Activated T-cell treated with anti-CD3 and anti-CD28 coated beads, Interleukin-2, amount 50 U/mL, for 72 hours (primary cell): ENCODE measurements around the gene VTCN1. TPM values are rescaled to one million over a fixed set of nuclear protein-coding genes. Genes with fewer than 3 reads are reported as not detected.
"Not testable (repeated sequence)": the region's sequence is repeated elsewhere in the genome, so short reads cannot be mapped to it uniquely, and the experiment has no call there.

Experiments used
- ATAC-seq, 2 donors: fragments of 150-1000 bp; cut with Tn5 transposase; replicated peaks in 1 of 2; 2 replicates each; pipeline ENCODE4 v1.10.0; 2021; ENCODE audit warnings: moderate library complexity in 2 of 2, mild to moderate bottlenecking in 1 of 2
- DNase-seq, 2 donors: peaks; one replicate each; pipeline ENCODE4 v3.0.0; 2021 to 2022; ENCODE audit warnings: mixed read lengths in 1 of 2
- H3K27ac Mint-ChIP-seq: one replicate; pipeline ENCODE4 v1.8.0; 2022; ENCODE audit warnings: mild to moderate bottlenecking, moderate library complexity, mixed read lengths
- H3K27me3 Mint-ChIP-seq: one replicate; pipeline ENCODE4 v1.8.0; 2022; ENCODE audit warnings: low read depth, mixed read lengths
- H3K36me3 Mint-ChIP-seq, 2 donors: one replicate each; pipeline ENCODE4 v1.8.0; 2022; ENCODE audit warnings: mixed read lengths in 2 of 2, mild to moderate bottlenecking in 1 of 2; ENCODE audit not compliant: insufficient read depth in 2 of 2
- H3K4me1 Mint-ChIP-seq: one replicate; pipeline ENCODE4 v1.8.0; 2022; ENCODE audit warnings: low read depth, mixed read lengths
- H3K4me3 Mint-ChIP-seq, 2 donors: one replicate each; pipeline ENCODE4 v1.8.0; 2022; ENCODE audit warnings: mild to moderate bottlenecking in 2 of 2, mixed read lengths in 2 of 2, moderate library complexity in 2 of 2
- H3K9me3 Mint-ChIP-seq, 2 donors: one replicate each; pipeline ENCODE4 v1.8.0; 2022; ENCODE audit warnings: mixed read lengths in 2 of 2
- total RNA-seq, 2 donors: library from RNA; stranded (reverse); gene quantifications; one replicate each; pipeline ENCODE4 v1.2.3, GENCODE V29; 2022

Gene VTCN1
- total RNA-seq, 2 donors from 2014 or later = not detected

- Mint-ChIP-seq H3K9me3 (no peaks in the 10 kb centered on the region), H3K36me3 (no peaks in the 10 kb centered on the region), H3K4me3 (no peak overlapping the region), H3K4me1 (peaks cover 8% of the 10 kb centered on the region), H3K27ac (no peak overlapping the region), H3K27me3 (peaks cover 18% of the 10 kb centered on the region)
- DNase-seq (no peak), ATAC-seq (no peak)
Measured at GRCh38 chr1:117124661-117125060, 86.1 kb downstream of the VTCN1 start.

- ATAC-seq (no peak), DNase-seq (no peak)
- H3K4me1 Mint-ChIP-seq = peaks cover 8% of the 10 kb centered on the region
- no peaks in the 10 kb centered on the region for H3K36me3 Mint-ChIP-seq
- H3K27me3 Mint-ChIP-seq = peaks cover 18% of the 10 kb centered on the region
- peak overlapping the region in 1 of 2 donors; percentile 15 for H3K4me3 Mint-ChIP-seq
- H3K9me3 Mint-ChIP-seq = no peaks in the 10 kb centered on the region
- H3K27ac Mint-ChIP-seq = no peak overlapping the region
Measured at GRCh38 chr1:117123274-117123673, 87.5 kb downstream of the VTCN1 start.

GRCh38 chr1:117122330-117123025 is 88.2 kb downstream of the VTCN1 start:
- H3K4me1 Mint-ChIP-seq = peaks cover 8% of the 10 kb centered on the region
- peak overlapping the region; percentile 83 to 85 for H3K4me3 Mint-ChIP-seq
- no peaks in the 10 kb centered on the region for H3K36me3 Mint-ChIP-seq
- peaks cover 18% of the 10 kb centered on the region for H3K27me3 Mint-ChIP-seq
- ATAC-seq (no peak), DNase-seq (no peak)
- H3K27ac Mint-ChIP-seq = no peak overlapping the region
- H3K9me3 Mint-ChIP-seq = no peaks in the 10 kb centered on the region

- ATAC-seq = peak; percentile 84 to 86
- Mint-ChIP-seq H3K9me3 (no peaks in the 10 kb centered on the region), H3K27me3 (peaks cover 18% of the 10 kb centered on the region), H3K4me1 (peaks cover 8% of the 10 kb centered on the region), H3K4me3 (peak within 1 kb of the TSS; percentile 83 to 85), H3K27ac (peak within 1 kb of the TSS; percentile 38), H3K36me3 (no peaks in the 10 kb centered on the region)
- DNase-seq = peak; percentile 86 to 89
Measured at GRCh38 chr1:117121589-117122329, 89.0 kb downstream of the VTCN1 start, which contains the start of gene TRIM45. Gene TRIM45 (minus strand): TSS chr1:117121749. CDS start chr1:117121201, 548 bp downstream.

GRCh38 chr1:117120774-117121588 is 89.7 kb downstream of the VTCN1 start:
- DNase-seq (no peak), ATAC-seq (no peak)
- Mint-ChIP-seq H3K4me3 (peak overlapping the region; percentile 83 to 85), H3K36me3 (no peaks in the 10 kb centered on the region), H3K4me1 (peaks cover 8% of the 10 kb centered on the region), H3K27me3 (peaks cover 18% of the 10 kb centered on the region), H3K9me3 (no peaks in the 10 kb centered on the region), H3K27ac (peak overlapping the region; percentile 38)

GRCh38 chr1:117119144-117119543 is 91.6 kb downstream of the VTCN1 start:
- H3K27me3 Mint-ChIP-seq = peaks cover 18% of the 10 kb centered on the region
- not testable (repeated sequence) for H3K27ac Mint-ChIP-seq, H3K4me1 Mint-ChIP-seq, H3K4me3 Mint-ChIP-seq, H3K36me3 Mint-ChIP-seq, DNase-seq, H3K9me3 Mint-ChIP-seq, ATAC-seq

- Mint-ChIP-seq H3K4me3 (no peak overlapping the region), H3K4me1 (peaks cover 8% of the 10 kb centered on the region), H3K27ac (no peak overlapping the region), H3K36me3 (no peaks in the 10 kb centered on the region), H3K27me3 (peaks cover 14% of the 10 kb centered on the region), H3K9me3 (no peaks in the 10 kb centered on the region)
- ATAC-seq (no peak), DNase-seq (no peak)
Measured at GRCh38 chr1:117118137-117118536, 92.6 kb downstream of the VTCN1 start.

GRCh38 chr1:117117697-117118096 is 93.0 kb downstream of the VTCN1 start:
- Mint-ChIP-seq H3K9me3 (no peaks in the 10 kb centered on the region), H3K27me3 (peaks cover 10% of the 10 kb centered on the region), H3K27ac (no peak overlapping the region), H3K4me1 (peaks cover 8% of the 10 kb centered on the region), H3K36me3 (no peaks in the 10 kb centered on the region), H3K4me3 (no peak overlapping the region)
- DNase-seq = no peak
- ATAC-seq = no peak

- Mint-ChIP-seq H3K27me3 (peaks cover 7% of the 10 kb centered on the region), H3K27ac (no peak overlapping the region), H3K36me3 (no peaks in the 10 kb centered on the region), H3K4me3 (no peak overlapping the region), H3K4me1 (peaks cover 8% of the 10 kb centered on the region), H3K9me3 (no peaks in the 10 kb centered on the region)
- no peak for ATAC-seq
- no peak for DNase-seq
Measured at GRCh38 chr1:117116784-117117130, 94.0 kb downstream of the VTCN1 start.

GRCh38 chr1:117116090-117116783 is 94.5 kb downstream of the VTCN1 start:
- Mint-ChIP-seq H3K27ac (no peak overlapping the region), H3K4me1 (peaks cover 8% of the 10 kb centered on the region), H3K9me3 (no peaks in the 10 kb centered on the region), H3K36me3 (no peaks in the 10 kb centered on the region), H3K4me3 (no peak overlapping the region), H3K27me3 (peaks cover 7% of the 10 kb centered on the region)
- DNase-seq = no peak
- no peak for ATAC-seq

- ATAC-seq (no peak), DNase-seq (no peak)
- no peak overlapping the region for H3K4me3 Mint-ChIP-seq
- H3K27ac Mint-ChIP-seq = no peak overlapping the region
- no peaks in the 10 kb centered on the region for H3K36me3 Mint-ChIP-seq
- H3K27me3 Mint-ChIP-seq = no peaks in the 10 kb centered on the region
- H3K9me3 Mint-ChIP-seq = no peaks in the 10 kb centered on the region
- peaks cover 7% of the 10 kb centered on the region for H3K4me1 Mint-ChIP-seq
Measured at GRCh38 chr1:117114877-117115276, 95.8 kb downstream of the VTCN1 start.

- Mint-ChIP-seq H3K36me3 (no peaks in the 10 kb centered on the region), H3K9me3 (no peaks in the 10 kb centered on the region), H3K27me3 (no peaks in the 10 kb centered on the region), H3K4me3 (no peak overlapping the region), H3K27ac (no peak overlapping the region), H3K4me1 (peaks cover 17% of the 10 kb centered on the region)
- ATAC-seq = no peak
- DNase-seq = no peak
Measured at GRCh38 chr1:117113199-117113598, 97.5 kb downstream of the VTCN1 start.
